ENCODE data around the gene DHX34.
"Not testable (repeated sequence)": the region's sequence is repeated elsewhere in the genome, so short reads cannot be mapped to it uniquely, and the experiment has no call there.

Gene DHX34

GRCh38 chr19:47324502-47324901 is 24.6 kb upstream of the DHX34 start:
- DNase-seq: no peak

GRCh38 chr19:47330466-47330869 is 18.6 kb upstream of the DHX34 start:
- DNase-seq: no peak

DNA sequence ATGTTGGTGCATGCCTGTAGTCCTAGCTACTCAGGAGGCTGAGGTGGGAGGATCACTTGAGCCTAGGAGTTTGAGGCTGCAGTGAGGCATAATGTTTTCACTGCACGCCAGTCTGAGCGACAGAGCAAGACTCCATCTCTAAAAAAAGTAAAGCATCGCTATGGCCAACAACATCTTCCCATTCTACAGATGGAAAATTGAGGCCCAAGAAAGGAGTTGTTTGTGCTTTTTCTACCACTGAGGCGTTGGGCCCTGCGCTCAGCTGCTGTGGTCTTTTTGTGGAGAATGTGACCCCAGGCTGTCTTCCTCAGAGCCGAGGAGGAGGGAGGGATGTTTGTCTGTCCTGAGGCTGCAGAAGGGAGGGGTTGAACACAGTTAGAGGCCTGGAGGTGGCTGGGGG is 17.6 kb upstream of the DHX34 start:
- no peak for DNase-seq

GRCh38 chr19:47331931-47332547 is 17.1 kb upstream of the DHX34 start, which contains the start of gene C5AR2:
TSS of gene C5AR2 (plus strand) at chr19:47332175. CDS start at chr19:47340800, 8,625 bp downstream.
- no peak for DNase-seq

DNA sequence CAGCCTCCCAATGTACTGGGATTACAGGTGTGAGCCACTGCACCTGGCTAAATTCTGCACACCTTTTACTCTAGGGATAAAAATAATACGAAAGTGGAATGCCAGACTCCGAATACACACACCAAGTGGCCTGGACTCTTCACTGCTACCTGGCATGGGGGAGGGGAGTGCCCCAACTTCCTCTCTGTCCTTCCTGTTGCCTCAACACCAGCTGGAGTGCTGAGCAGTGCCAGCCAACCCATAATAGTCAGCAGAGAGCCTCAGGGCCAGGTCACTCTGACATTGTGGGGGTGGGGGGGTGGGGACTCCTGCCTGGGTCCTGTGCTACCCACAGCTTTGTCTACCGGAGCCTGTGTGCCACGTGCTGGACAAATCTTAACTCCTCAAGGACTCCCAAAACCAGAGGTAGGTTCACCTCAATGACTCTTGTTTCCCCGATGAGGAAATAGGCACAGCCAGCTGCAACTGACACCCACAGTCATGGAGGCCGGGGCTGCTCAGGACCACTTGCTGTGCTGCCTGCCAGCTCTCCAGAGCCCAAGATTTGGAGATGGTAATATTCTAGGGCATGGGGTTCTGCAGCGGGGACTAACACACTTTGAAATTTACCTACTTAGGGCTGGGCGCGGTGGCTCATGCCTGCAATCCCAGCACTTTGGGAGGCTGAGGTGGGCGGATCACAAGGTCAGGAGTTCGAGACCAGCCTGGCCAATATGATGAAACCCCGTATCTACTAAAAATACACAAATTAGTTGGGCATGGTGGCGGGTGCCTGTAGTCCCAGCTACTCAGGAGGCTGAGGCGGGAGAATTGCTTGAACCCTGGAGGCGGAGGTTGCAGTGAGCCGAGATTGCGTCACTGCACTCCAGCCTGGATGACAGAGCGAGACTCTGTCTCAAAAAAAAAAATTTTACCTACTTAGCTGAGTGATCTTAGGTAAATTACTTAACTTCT is 12.1 kb upstream of the DHX34 start:
- DNase-seq: not testable (repeated sequence)

DNA sequence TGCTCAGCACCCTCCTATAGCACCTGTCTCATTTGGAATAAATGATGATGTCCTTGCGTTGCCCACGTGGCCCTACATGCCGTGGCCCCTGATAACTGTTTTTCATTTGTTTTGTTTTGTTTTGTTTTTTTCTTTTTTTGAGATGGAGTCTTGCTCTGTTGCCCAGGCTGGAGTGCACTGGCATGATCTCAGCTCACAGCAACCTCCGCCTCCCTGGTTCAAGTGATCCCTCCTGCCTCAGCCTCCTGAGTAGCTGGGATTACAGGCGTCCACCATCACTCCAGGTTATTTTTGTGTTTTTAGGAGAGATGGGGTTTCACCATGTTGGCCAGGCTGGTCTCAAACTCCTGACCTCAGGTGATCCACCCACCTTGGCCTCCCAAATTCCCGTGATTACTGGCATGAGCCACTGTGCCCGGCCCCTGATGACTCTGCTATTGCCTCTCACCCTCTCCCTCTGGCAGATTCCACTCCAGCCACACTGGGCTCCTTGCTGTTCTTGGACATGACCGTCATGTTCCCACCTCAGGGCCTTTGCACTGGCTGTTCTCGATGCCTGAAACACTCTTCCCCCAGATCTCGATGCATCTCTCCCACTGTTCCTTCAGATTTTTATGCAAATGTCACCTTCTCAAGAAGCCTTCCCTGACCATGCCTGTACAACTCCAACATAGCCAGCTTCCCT is 9.8 kb upstream of the DHX34 start:
- no peak for DNase-seq

DNA sequence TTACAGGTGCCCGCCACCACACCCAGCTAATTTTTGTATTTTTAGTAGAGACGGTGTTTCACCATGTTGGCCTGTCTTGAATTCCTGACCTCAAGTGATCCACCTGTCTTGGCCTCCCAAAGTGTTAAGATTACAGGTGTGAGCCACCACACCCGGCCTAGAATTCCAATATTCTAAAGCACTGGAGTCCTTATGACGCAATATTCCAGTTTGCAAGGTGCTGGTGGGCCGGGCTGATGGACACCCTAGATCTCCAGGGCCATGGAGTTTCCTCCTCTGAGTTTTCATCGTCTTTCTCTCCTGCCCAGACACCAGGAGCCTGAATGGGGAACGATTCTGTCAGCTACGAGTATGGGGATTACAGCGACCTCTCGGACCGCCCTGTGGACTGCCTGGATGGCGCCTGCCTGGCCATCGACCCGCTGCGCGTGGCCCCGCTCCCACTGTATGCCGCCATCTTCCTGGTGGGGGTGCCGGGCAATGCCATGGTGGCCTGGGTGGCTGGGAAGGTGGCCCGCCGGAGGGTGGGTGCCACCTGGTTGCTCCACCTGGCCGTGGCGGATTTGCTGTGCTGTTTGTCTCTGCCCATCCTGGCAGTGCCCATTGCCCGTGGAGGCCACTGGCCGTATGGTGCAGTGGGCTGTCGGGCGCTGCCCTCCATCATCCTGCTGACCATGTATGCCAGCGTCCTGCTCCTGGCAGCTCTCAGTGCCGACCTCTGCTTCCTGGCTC is 8.5 kb upstream of the DHX34 start:
- DNase-seq: no peak

DNA sequence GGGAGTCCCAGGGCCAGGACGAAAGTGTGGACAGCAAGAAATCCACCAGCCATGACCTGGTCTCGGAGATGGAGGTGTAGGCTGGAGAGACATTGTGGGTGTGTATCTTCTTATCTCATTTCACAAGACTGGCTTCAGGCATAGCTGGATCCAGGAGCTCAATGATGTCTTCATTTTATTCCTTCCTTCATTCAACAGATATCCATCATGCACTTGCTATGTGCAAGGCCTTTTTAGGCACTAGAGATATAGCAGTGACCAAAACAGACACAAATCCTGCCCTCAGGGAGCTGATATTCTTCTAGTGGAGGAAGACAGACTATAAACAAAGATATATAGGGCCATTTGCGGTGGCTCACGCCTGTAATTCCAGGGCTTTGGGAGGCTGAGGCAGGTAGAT is 7.4 kb upstream of the DHX34 start:
- DNase-seq: no peak

- no peak for DNase-seq
These were observed 5.8 kb upstream of the DHX34 start for GRCh38 chr19:47343194-47343802.

DNA sequence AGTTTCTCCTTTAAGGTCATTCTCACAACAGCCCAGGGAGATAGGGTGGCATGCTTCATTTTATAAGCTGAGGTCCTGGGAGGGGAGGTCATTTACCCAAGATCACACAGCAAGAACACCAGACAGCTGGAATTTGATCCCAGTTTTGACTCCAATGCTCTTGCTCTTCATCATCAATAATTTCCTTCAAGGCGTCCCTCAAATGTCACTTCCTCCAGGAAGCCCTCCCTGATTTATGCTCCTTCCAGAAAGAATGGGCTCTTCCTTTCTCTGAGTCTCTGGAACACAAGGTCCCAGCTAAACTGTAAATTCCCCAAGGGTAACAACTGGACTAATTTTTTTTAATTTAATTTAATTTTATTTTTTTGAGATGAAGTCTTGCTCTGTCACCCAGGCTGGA is 4.7 kb upstream of the DHX34 start:
- no peak for DNase-seq

DNA sequence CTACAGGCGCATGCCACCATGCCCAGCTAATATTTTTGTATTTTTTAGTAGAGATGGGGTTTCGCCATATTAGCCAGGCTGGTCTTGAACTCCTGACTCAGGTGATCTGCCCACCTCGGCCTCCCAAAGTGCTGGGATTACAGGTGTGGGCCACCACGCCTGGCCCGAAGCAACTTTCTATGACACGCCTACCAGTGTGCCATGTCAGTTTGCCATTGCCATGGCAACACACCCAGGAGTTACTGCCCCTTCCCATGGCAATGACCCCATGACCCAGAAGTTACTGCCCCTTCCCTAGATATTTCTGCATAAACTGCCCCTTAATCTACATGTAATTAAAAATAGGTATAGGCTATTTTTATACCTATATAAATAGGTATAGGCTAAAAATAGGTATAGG is 3.1 kb upstream of the DHX34 start:
- not testable (repeated sequence) for DNase-seq

DNA sequence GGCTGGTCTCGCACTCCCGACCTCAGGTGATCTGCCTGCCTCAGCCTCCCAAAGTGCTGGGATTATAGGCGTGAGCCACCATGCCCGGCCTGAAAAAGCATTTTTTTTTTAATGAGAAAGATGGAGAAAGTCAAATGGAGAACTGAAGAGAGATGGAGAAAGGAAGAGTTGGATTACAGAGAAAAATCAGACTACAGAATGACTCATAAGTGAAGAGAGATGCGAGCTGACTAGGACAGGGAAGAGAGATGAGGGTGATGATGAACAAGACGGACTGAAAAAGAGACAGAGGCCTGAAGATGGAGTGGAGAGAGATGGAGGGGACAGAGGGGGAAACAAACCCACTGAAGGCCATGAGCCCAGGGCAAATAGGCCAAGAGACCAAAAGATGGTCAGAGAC is 1.5 kb downstream of the DHX34 start:
- no peak for DNase-seq

DNA sequence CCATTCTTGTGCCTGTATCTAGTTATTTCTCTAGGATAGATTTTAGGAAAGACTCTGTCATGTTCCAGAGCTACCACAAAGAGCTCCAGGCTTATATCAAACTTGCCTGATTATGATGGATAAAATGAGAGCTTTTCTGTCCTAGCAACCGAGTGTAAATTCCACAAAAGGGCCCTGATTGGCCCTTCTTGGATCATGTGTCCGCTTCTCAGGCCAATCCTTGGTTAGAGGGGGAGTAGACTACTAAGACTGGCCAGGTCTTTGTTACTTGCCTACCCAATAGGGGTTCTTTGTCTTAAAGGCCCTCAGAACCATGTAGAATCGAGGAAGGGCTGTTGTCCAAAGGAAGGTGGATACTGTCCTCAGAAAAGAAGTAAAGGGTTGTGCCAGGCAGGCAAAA is 2.4 kb downstream of the DHX34 start:
- DNase-seq: no peak

DNA sequence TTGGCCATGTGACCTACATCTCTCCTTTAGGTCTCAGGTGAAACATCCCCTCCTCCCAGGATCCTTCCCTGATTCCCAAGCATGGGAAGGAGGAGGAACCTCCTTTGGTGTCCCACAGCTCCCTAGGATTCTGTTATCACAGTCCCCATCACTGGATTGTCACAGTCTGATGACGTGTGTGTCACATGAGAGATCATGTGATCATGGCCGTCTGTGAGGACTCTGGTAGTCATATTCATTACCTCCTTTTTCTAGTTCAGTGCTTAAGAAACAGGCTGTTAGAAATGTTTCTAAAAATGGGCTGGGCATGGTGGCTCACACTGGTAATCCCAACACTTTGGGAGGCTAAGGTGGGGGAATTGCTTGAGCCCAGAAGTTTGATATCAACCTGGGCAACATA is 3.0 kb downstream of the DHX34 start:
- DNase-seq: no peak

DNA sequence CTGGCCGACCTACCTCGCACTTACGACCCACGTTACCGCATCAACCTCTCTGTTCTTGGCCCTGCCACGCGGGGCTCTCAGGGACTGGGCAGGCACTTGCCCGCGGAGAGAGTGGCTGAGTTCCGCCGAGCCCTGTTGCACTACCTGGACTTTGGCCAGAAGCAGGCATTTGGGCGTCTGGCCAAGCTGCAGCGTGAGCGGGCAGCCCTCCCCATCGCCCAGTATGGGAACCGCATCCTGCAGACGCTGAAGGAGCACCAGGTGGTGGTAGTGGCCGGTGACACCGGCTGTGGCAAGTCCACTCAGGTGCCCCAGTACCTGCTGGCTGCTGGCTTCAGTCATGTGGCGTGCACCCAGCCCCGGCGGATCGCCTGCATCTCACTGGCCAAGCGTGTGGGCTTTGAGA is 4.2 kb downstream of the DHX34 start:
- DNase-seq: no peak

GRCh38 chr19:47356900-47357299 is 7.8 kb downstream of the DHX34 start:
- no peak for DNase-seq

DNA sequence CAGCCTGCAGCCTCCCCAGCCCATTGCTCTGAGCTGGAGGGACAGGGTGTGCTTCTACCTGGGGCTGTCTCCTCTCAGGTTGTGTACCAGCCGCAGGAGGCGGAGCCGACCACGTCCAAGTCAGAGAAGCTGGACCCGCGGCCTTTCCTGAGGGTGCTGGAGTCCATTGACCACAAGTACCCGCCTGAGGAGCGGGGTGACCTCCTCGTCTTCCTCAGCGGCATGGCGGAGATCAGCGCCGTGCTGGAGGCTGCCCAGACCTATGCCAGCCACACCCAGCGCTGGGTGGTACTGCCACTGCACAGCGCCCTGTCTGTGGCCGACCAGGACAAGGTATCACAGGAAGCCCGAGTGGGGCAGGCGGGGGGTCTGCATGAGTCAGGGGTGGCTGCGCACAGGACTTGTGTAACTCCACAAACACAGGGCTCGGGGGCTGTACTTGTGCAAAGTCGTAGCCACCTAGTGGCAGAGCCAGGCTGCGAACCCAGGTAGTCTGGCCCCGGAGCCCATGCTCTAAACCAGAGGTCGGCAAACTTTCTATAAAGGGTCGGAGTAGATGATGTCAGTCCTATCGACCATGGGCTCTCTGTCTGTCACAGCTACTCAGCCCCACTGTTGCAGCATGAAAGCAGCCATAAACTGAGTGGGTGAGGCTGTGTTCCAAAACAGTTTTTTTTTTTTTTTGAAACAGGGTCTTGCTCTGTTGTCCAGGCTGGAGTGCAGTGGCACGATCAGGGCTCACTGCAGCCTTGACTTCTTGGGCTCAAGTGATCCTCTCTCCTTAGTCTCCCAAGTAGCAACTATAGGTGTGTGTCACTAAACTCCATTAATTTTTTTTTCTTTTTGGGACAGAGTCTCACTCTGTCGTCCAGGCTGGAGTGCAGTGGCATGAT is 8.9 kb downstream of the DHX34 start:
- DNase-seq: no peak

DNA sequence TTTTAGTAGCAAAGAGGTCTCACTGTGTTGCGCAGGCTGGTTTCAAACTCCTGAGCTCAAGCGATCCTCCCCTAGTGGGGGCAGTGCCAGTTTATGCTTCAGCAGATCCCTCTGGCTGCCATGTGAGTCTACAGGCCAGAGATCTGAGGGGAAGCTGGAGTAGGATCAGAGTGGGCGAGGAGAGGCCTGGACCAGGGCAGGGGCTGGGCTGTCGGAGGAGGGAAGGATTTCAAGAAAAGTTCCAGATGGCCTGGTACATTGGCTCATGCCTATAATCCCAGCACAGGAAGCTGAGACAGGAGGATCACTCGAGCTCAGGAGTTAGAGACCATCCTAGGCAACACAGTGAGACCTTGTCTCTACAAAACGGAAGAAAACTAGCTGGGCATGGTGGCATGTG is 9.8 kb downstream of the DHX34 start:
- no peak for DNase-seq

DNA sequence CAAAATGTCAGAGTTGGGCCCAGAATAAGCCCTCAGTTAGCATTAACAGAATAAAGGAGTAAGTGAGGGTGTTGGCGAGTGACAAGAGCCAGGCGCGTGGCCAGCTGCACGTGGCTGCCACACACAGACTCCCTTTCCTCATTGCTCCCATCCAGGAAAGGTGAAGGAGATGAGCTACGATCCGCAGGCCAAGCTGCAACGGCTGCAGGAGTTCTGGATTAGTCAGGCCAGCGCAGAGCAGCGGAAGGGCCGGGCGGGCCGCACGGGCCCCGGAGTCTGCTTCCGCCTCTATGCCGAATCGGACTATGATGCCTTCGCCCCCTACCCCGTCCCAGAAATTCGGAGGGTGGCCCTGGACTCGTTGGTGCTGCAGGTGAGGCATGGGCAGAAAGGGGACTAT is 13.2 kb downstream of the DHX34 start:
- DNase-seq: no peak

- no peak for DNase-seq
These were observed 14.8 kb downstream of the DHX34 start for GRCh38 chr19:47363758-47364531.

DNA sequence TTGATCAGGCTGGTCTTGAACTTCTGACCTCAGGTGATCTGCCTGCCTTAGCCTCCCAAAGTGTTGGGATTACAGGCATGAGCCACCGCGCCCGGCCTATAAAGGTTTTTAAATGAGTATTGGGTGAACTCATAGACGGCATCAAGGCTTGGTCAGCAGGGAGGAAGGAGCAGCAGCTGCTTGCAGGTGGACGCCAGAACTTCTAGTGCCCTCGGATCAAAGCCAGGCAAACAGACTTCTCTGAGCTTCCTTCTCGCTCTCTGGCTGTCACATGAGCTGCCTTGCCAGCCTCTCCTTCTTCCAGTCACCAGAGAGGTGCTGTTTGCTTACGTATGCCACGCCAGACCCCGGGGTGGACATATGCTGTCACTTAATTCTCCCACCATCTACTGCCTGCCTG is 16.3 kb downstream of the DHX34 start:
- DNase-seq: not testable (repeated sequence)
